Tibial artery (tissue), 4 donors: ENCODE data around the gene RNF149.
"Not testable (repeated sequence)": the region's sequence is repeated elsewhere in the genome, so short reads cannot be mapped to it uniquely, and the experiment has no call there.

ENCODE experiments used
- DNase-seq, 2 donors: peaks; one replicate each; pipeline ENCODE4 v3.0.0-alpha.2; 2019
- H3K27ac ChIP-seq, 2 donors: fragments of 200-600 bp; sonication (generic) in 1 of 2; 1 replicate in 1 of 2; 2 replicates in 1 of 2; pipeline ENCODE4 v1.5.1; 2018 to 2019; ENCODE audit warnings: mild to moderate bottlenecking in 1 of 2
- H3K27me3 ChIP-seq, 2 donors: fragments of 200-600 bp; sonication (generic) in 1 of 2; one replicate each; pipeline versions ENCODE4 v1.5.1 to v1.6.0; 2016 to 2019
- H3K36me3 ChIP-seq, 3 donors: fragments of 200-600 bp; sonication (generic) in 2 of 3; one replicate each; pipeline ENCODE4 v1.5.1; 2016 to 2019; ENCODE audit warnings: mild to moderate bottlenecking in 2 of 3
- H3K4me1 ChIP-seq, 4 donors: fragments of 200-600 bp; sonication (generic) in 2 of 4; 1 replicate in 3 of 4; 2 replicates in 1 of 4; pipeline ENCODE4 v1.5.1; 2016 to 2019
- H3K4me3 ChIP-seq, 2 donors: fragments of 200-600 bp; sonication (generic) in 1 of 2; 1 replicate in 1 of 2; 2 replicates in 1 of 2; pipeline ENCODE4 v1.5.1; 2018 to 2019; ENCODE audit warnings: mild to moderate bottlenecking in 2 of 2
- H3K9me3 ChIP-seq, 3 donors: fragments of 200-600 bp; sonication (generic) in 1 of 3; one replicate each; pipeline ENCODE4 v1.5.1; 2016 to 2019
- CTCF ChIP-seq, 2 experiments: fragments of 200-600 bp in 1 of 2; fragments of 450-650 bp in 1 of 2; IDR thresholded peaks; one replicate each; pipeline ENCODE4 v1.5.1; 2017 to 2019; ENCODE audit warnings: antibody characterized with exemption in 2 of 2, mild to moderate bottlenecking in 1 of 2, moderate library complexity in 1 of 2
- intact Hi-C: fragments of 100-400 bp; cut with DNase I; formaldehyde crosslinking; loops from one replicate; pipeline ENCODE4 v1.15.0; 2023; ENCODE audit warnings: low total_unique reads

The RNF149 gene

GRCh38 chr2:101329026-101329425 is 20.5 kb upstream of the RNF149 start:
- intact Hi-C loops, result no loop called here
- peaks cover 0 to 9% (median 0%) of the 10 kb centered on the region in 3 donors for H3K9me3 ChIP-seq
- peaks cover 0 to 3% of the 10 kb centered on the region in 2 donors for H3K27me3 ChIP-seq
- TF ChIP-seq CTCF (IDR thresholded peaks at IDR 0.05), result no peak
- no peak overlapping the region for H3K4me3 ChIP-seq
- DNase-seq, result no peak
- H3K4me1 ChIP-seq, result no peaks in the 10 kb centered on the region
- H3K27ac ChIP-seq, result no peak overlapping the region
- no peaks in the 10 kb centered on the region for H3K36me3 ChIP-seq

- no peak for TF ChIP-seq CTCF (IDR thresholded peaks at IDR 0.05)
- no peak for DNase-seq
- intact Hi-C loops, result no loop called here
- Histone ChIP-seq H3K27me3 (peaks cover 0 to 3% of the 10 kb centered on the region in 2 donors), H3K27ac (no peak overlapping the region), H3K36me3 (no peaks in the 10 kb centered on the region), H3K4me3 (no peak overlapping the region), H3K4me1 (no peaks in the 10 kb centered on the region), H3K9me3 (peaks cover 0 to 9% (median 0%) of the 10 kb centered on the region in 3 donors)
These were observed 20.0 kb upstream of the RNF149 start for GRCh38 chr2:101328474-101329007.

DNA sequence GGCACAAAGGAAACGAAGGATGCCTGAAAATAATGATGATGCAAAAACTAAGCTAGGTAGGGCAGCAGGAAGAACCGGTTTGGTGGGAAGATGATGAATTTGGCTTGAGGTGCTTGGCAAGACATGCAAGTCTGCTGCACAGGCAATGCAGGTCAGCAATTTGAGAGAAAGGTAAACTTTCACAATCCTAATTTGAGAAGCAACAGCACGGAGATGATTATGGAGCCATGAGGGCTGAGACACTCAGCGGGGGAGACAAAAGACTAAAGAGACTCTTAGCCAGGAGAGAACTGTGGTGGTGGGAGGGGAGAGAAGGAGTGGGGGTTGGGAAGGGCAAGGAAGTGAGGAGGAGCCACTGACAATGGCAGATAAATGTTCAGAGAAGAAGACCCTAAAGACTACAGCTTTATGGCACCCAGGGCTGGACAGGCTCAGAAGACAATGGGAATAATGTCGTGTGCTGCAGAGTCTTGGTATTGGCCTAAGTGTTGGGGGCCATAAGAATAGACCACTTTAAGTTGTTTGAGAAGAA is 19.4 kb upstream of the RNF149 start:
- DNase-seq, result no peak
- no peak overlapping the region for H3K27ac ChIP-seq
- intact Hi-C loops, result no loop called here

GRCh38 chr2:101325425-101325824 is 16.9 kb upstream of the RNF149 start:
- H3K4me1 ChIP-seq, result no peaks in the 10 kb centered on the region
- TF ChIP-seq CTCF (IDR thresholded peaks at IDR 0.05), result no peak
- intact Hi-C loops, result no loop called here

More for the DNA sequence above, 19.4 kb upstream of the RNF149 start:
- no peak overlapping the region for H3K4me3 ChIP-seq
- H3K9me3 ChIP-seq, result peaks cover 0 to 9% (median 0%) of the 10 kb centered on the region in 3 donors
- no peaks in the 10 kb centered on the region for H3K36me3 ChIP-seq
- no peaks in the 10 kb centered on the region for H3K4me1 ChIP-seq
- no peak for TF ChIP-seq CTCF (IDR thresholded peaks at IDR 0.05)
- peaks cover 0 to 3% of the 10 kb centered on the region in 2 donors for H3K27me3 ChIP-seq

DNA sequence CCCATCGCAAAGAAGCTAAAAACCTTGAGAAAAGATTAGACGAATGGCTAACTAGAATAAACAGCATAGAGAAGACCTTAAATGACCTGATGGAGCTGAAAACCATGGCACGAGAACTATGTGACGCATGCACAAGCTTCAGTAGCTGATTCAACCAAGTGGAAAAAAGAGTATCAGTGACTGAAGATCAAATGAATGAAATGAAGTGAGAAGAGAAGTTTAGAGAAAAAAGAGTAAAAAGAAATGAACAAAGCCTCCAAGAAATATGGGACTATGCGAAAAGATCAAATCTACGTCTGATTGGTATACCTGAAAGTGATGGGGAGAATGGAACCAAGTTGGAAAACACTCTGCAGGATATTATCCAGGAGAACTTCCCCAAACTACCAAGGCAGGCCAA is 8.1 kb upstream of the RNF149 start:
- H3K9me3 ChIP-seq, H3K27ac ChIP-seq, intact Hi-C loops, H3K4me1 ChIP-seq, H3K4me3 ChIP-seq, H3K36me3 ChIP-seq, DNase-seq, H3K27me3 ChIP-seq: not testable (repeated sequence)

More at GRCh38 chr2:101325425-101325824, 16.9 kb upstream of the RNF149 start:
- DNase-seq, result no peak
- Histone ChIP-seq H3K4me3 (no peak overlapping the region), H3K9me3 (peaks cover 0 to 9% (median 0%) of the 10 kb centered on the region in 3 donors), H3K36me3 (no peaks in the 10 kb centered on the region), H3K27me3 (peaks cover 0 to 3% of the 10 kb centered on the region in 2 donors), H3K27ac (no peak overlapping the region)

GRCh38 chr2:101311696-101312017 is 3.2 kb upstream of the RNF149 start:
- TF ChIP-seq CTCF (IDR thresholded peaks at IDR 0.05), result no peak
- H3K27ac ChIP-seq, result no peak overlapping the region

More at GRCh38 chr2:101311696-101312017, 3.2 kb upstream of the RNF149 start:
- H3K9me3 ChIP-seq, result no peaks in the 10 kb centered on the region
- H3K27me3 ChIP-seq, result no peaks in the 10 kb centered on the region
- intact Hi-C loops, result no loop called here
- H3K4me3 ChIP-seq, result no peak overlapping the region
- DNase-seq, result no peak
- H3K4me1 ChIP-seq, result peaks cover 0 to 7% (median 5%) of the 10 kb centered on the region in 4 donors
- no peaks in the 10 kb centered on the region for H3K36me3 ChIP-seq
